COR-L47 (cell line): ENCODE results near the gene IMMP2L.
"Not testable (repeated sequence)": the region's sequence is repeated elsewhere in the genome, so short reads cannot be mapped to it uniquely, and the experiment has no call there.

ENCODE experiments used
- DNase-seq: peaks from one replicate; lab custom pipeline; 2025; lab: John Stamatoyannopoulos, UW

IMMP2L gene

GRCh38 chr7:110988890-110989501 is 573.3 kb downstream of the IMMP2L start:
- DNase-seq: no peak

GRCh38 chr7:110988348-110988747 is 573.9 kb downstream of the IMMP2L start:
- DNase-seq: no peak

GRCh38 chr7:110987127-110987693 is 575.1 kb downstream of the IMMP2L start:
- DNase-seq: no peak

DNA sequence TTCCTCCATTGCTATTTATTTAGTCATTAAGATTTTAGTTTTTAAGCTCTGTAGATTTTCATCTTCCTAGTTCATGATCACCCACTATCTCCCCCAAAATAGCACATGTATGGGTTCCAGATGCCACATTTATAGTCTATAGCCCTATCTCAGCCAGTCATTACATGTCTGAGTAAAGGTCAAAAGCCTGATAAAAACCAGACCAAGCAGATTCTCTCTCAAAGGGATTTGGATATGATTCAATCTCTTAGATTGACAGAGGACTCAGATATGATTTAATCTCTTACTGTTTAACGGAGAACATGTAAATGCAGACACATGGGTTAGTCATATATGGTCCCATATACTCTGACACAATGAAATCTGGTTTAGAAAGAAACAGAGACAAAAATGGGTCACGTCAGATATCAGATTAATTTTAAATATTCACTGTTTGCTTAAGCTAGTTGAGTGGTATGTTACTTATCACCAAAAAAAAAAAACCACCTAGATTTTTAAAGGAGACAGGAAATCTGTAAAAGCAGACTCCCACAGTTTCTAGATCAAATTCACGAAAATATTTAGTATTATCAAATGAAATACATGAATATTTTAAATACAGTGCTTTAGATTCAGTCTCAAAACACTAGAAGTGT is 578.4 kb downstream of the IMMP2L start:
- DNase-seq: no peak

DNA sequence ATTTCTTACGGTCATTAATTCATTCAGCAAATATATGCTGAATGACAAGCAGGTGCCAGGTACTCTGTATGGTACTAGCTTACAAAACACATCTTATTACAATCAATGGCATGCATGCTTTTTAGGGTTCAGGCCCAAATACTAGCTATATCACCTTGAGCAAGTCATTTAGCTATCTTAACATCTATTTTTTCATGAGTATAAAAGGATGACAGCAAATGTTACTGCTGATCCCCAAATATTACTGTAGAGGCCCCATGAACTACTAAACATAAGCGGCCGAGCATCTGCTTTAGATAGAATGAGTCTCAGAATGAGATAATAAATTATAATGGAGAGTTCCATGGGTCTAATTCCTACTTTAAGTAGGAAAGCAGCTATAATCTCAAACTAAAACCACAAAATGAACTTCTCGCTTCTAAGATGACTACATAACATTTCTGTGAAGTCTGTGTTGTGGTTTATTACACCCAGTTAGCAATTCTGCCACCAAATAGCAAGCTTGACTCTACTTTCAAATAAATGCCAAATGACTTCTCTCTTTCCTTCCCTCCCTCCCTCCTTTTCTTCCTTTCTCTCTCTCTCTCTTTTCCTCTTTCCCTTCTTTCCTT is 585.1 kb downstream of the IMMP2L start:
- no peak for DNase-seq

DNA sequence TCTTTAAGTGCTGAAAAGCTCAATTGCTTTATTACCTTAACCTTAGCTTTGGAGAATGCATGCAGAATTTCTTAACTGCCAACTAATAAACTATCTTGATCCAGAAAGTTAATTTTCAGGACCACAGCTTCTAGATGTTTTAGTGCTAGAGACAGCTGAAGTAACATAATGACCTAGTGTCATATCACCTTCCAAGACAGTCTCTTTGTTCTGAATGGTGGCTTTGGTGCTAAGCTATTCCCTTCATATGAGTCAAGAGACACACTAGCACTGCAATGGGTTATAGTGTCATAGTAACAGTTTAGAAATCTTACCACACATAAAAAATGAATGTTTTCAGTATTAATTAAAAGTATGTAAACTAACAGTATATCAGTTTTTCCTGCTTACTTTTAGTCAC is 586.8 kb downstream of the IMMP2L start:
- no peak for DNase-seq

DNA sequence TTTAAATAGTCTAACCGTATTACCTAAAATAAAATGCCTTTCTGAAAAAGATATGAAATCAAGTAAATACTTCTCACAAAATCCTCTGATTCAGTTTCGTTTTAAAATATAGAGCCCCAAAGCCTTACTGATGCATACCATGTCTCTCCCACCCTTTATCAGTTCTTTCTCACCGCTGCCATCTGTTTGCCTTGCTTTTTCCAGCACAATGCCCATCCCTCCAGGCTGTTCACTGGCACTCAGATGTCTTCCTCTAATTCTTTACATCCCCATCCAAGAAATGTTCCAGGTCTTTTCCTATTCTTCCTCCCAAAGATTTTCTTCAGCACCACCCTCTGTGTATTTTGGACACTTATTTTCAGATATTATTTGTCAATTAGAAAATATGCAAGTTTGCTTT is 587.9 kb downstream of the IMMP2L start:
- no peak for DNase-seq

- no peak for DNase-seq
Observed at GRCh38 chr7:110973196-110973990, 588.9 kb downstream of the IMMP2L start.

DNA sequence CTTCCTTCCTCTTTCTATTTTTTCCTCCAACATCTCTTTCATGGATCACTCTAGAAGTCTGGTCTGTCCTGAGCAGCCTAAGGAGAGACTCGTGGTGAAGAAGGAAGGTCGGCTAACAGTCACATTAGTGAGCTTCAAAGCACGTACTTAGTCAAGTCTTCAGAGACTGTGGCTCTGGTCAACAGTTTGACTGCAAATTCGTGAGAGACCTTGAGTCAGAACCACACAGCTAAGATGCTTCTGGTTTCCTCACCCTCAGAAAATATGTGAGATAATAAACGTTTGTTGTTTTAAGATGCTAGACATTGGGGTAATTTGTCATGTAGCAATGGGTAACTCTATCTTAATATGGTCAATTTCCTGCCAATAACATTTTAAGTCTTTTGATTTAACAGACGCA is 597.5 kb downstream of the IMMP2L start:
- no peak for DNase-seq

DNA sequence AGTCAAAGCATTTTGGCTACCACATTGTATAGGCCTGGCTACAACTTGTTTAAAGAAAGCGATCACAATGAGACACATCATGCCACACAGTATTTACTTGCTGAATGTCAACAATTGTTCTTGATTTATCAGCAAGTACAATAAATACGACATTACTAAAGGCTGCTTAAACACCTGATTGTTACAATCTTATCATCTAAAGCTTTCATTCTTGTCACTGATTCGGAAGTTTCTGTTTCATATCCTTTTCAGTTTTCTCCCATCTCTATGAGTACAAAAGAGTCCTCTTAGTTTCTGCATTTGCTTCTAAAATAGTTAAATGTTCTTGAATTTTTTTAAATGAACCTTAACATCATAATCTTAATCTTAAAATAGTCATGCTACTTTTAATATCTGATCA is 599.5 kb downstream of the IMMP2L start:
- DNase-seq: no peak

DNA sequence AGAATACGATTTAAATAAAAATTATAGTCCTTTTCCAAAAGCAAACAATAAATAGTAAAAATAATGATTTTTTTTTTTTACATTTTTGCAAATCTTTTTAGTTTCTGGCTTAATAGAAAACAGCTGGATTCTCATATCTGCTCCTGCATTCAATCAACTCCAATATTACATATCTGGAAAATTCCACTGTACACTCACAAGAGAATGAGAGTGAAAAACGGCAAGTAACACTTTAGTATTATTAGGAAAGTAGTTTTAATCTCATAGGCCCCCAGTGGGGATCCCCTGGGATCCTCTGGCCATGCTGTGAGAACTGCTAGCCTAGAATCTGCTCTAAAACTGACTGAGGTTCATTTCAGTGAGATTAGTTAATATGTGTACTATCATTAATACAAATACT is 599.9 kb downstream of the IMMP2L start:
- no peak for DNase-seq

DNA sequence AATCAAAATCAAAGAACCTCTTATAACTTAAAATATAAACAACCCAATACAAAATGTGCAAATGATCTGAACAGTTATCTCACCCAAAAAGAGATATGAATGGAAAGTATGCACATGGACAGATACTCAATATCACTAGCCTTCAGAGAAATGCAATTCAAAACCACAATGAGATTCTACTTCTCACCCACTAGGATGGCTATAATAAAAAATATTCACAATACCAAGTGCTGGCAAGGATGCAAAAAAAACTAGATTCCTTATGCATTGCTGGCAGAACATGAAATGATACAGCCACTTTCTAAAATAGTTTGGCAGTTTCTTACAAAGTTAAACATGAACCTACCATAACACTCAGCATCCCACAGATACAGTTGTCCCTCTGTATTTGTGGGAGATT is 601.5 kb downstream of the IMMP2L start:
- no peak for DNase-seq

- no peak for DNase-seq
Observed at GRCh38 chr7:110948280-110948679, 614.0 kb downstream of the IMMP2L start.

DNA sequence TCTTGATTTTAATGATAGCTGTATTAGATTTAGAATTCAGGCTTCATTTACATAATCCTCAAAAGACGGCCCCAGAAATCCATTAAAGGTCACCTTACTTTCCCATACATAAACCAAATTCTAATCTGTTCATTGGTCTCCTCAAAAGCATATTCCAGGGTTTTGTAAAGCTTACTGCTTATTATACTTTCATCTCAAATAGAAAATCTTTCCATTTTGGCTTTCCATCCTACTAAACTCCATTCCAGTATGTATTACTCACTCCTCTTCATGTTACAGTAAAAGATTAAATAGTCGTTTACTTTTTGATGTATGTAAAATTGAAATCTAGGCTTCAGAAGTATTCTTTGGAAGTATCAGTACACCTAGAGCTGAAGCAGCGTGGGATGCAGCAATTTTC is 614.9 kb downstream of the IMMP2L start:
- no peak for DNase-seq

- DNase-seq: no peak
Observed at GRCh38 chr7:110944966-110945644, 617.2 kb downstream of the IMMP2L start.

DNA sequence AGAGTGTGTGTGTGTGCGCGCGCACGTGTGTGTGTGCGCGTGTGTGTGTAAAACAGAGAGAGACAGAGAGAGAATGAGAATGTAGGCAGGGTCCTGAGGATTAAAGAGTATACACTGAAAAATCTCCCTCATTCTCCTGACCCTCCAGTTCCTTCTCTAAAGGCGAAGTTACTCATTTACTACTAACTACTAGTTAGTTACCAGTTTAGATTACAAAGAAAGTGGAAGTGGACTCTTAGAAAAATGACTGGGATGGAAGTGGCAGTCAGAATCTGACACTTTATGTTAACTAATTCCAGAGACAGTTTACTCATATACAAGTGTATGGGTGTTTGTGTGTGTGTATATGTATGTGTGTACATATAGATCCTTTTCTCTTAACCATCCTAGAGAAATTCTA is 617.8 kb downstream of the IMMP2L start:
- no peak for DNase-seq

- no peak for DNase-seq
Observed at GRCh38 chr7:110943701-110944345, 618.5 kb downstream of the IMMP2L start.

DNA sequence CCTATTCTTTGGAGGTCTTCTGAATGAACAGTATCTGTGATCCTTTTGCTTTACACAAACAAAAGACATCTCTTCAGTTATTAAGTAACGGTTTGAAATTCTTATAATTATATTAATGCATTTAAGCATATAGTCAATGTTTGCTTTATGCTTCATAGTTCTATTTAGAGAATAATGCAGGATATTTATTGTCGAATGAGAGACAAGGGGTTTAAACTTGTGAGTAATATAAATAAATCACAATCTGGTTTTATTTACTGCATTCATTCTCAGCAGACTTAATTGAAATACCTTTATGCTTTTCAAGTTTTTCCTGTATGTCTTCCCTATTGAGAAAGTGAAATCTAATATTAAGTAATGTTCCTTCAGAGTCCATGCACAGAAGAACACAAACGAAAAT is 620.9 kb downstream of the IMMP2L start:
- DNase-seq: no peak

DNA sequence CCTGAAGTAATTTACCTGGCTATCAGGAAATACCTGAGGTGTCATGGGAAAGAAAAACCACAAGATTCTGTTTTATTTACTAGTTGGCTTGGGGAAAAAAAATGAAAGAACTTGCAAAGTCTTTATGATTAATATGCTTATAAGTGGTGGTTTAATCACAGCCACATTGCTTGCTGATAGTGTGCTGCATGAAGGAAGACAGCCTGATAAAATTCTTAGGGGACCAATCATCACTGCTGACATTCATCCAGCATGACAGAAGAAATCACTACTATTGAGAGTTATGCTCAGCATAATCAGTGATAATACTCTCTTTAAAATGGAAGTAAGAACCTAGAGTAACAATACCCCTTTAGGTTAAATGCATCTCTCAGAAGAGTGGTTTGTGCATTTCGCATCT is 621.5 kb downstream of the IMMP2L start:
- DNase-seq: no peak

DNA sequence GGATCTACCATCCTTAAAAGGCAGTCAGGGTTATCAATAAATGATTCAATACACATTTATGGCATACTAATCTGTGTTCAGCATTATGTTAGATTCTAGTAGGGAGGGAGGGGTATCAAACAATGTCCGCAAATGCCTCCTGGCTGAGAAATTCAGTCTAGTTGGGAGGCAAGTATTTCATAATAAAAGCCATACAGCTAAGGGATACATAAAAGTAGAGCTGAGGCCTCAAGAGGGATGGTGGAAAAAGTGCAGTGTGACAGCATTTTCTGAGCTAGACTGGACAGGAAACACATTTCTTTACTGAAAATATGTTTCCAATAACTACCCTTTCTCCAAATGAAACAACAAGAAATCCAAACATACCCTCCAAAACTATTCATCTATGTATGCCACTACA is 624.1 kb downstream of the IMMP2L start:
- no peak for DNase-seq

GRCh38 chr7:110936665-110937064 is 625.6 kb downstream of the IMMP2L start:
- DNase-seq: not testable (repeated sequence)
